B cell (primary cell): ENCODE results near the gene COMT. TPM values are rescaled to one million over a fixed set of nuclear protein-coding genes. Genes with fewer than 3 reads are reported as not detected.

Source experiments
- ATAC-seq: fragments of 200-7000 bp; cut with Tn5 transposase; one replicate; pipeline ENCODE4 v1.10.0; 2021; ENCODE audit warnings: low read depth, mild to moderate bottlenecking, moderate number of reproducible peaks, moderate library complexity
- CTCF ChIA-PET: fragments of 350-600 bp; sonication (Branson Sonifier 250); formaldehyde crosslinking; loops from one replicate; lab custom pipeline; 2021; ENCODE audit warnings: antibody characterized with exemption, inconsistent platforms; lab: Charles Lee
- POLR2A ChIA-PET: fragments of 350-600 bp; sonication (Branson Sonifier 250); formaldehyde crosslinking; loops from one replicate; lab custom pipeline; 2021; ENCODE audit warnings: antibody characterized with exemption; lab: Charles Lee
- DNase-seq: peaks from one replicate; pipeline ENCODE4 v3.0.0; 2013
- H2AFZ ChIP-seq: 2 replicates; pipeline ENCODE4 v1.6.1; 2012; ENCODE audit warnings: mild to moderate bottlenecking, low read depth, low read length; ENCODE audit not compliant: insufficient read depth, poor library complexity, severe bottlenecking
- H3K27ac ChIP-seq, 2 donors: 1 replicate in 1 of 2; 2 replicates in 1 of 2; pipeline ENCODE4 v1.5.1; 2012 to 2013; ENCODE audit warnings: low read length in 2 of 2, mild to moderate bottlenecking in 2 of 2, moderate library complexity in 1 of 2
- H3K27me3 ChIP-seq, 4 experiments: fragments of 200-600 bp in 1 of 4; sonication (generic) in 1 of 4; replicated peaks in 1 of 4; 1 replicate in 2 of 4; 2 replicates in 2 of 4; pipeline versions ENCODE4 v1.6.1 to v1.7.0; 2013 to 2016; ENCODE audit warnings: low read length in 3 of 4, mild to moderate bottlenecking in 2 of 4, mixed read lengths in 1 of 4, moderate library complexity in 1 of 4; ENCODE audit not compliant: insufficient read depth in 4 of 4, control insufficient read depth in 3 of 4; ENCODE audit errors: control extremely low read depth in 1 of 4
- H3K36me3 ChIP-seq, 2 experiments: replicated peaks in 1 of 2; 1 replicate in 1 of 2; 2 replicates in 1 of 2; pipeline versions ENCODE4 v1.6.1 to v1.7.1; 2013; ENCODE audit warnings: low read length in 1 of 2; ENCODE audit not compliant: insufficient read depth in 2 of 2, control insufficient read depth in 1 of 2; ENCODE audit errors: control extremely low read depth in 1 of 2, extremely low read depth in 1 of 2
- H3K4me1 ChIP-seq, 2 donors: fragments of 200-600 bp in 1 of 2; sonication (generic) in 1 of 2; 1 replicate in 1 of 2; 2 replicates in 1 of 2; pipeline versions ENCODE4 v1.5.1 to v1.6.1; 2013 to 2017; ENCODE audit warnings: low read length in 2 of 2; ENCODE audit not compliant: control insufficient read depth in 2 of 2, insufficient read depth in 2 of 2
- H3K4me2 ChIP-seq: replicated peaks from 2 replicates; pipeline ENCODE3; 2012; ENCODE audit warnings: mild to moderate bottlenecking, low read depth, low read length; ENCODE audit not compliant: poor library complexity, severe bottlenecking
- H3K4me3 ChIP-seq, 5 experiments: fragments of 200-600 bp in 1 of 5; sonication (generic) in 1 of 5; 1 replicate in 3 of 5; 2 replicates in 2 of 5; pipeline versions ENCODE4 v1.5.1 to v1.7.0; 2011 to 2016; ENCODE audit warnings: low read length in 4 of 5, mild to moderate bottlenecking in 4 of 5, low read depth in 2 of 5, control low read depth in 1 of 5, moderate library complexity in 1 of 5; ENCODE audit not compliant: insufficient read depth in 1 of 5; ENCODE audit errors: control extremely low read depth in 1 of 5, extremely low read depth in 1 of 5
- H3K79me2 ChIP-seq: fragments of 200-600 bp; sonication (generic); one replicate; pipeline ENCODE4 v1.6.0; 2016; ENCODE audit warnings: low read length; ENCODE audit not compliant: control insufficient read depth, insufficient read depth
- H3K9ac ChIP-seq: fragments of 200-600 bp; sonication (generic); 2 replicates; pipeline ENCODE4 v1.6.1; 2017; ENCODE audit warnings: mild to moderate bottlenecking, low read length, moderate library complexity
- H3K9me3 ChIP-seq, 3 donors: one replicate each; pipeline versions ENCODE4 v1.6.1 to v1.7.1; 2013; ENCODE audit warnings: low read length in 2 of 3; ENCODE audit not compliant: control insufficient read depth in 2 of 3, insufficient read depth in 1 of 3; ENCODE audit errors: control extremely low read depth in 1 of 3
- H4K20me1 ChIP-seq: 2 replicates; pipeline ENCODE4 v1.6.0; 2012; ENCODE audit warnings: mild to moderate bottlenecking, low read length; ENCODE audit not compliant: insufficient read depth, control insufficient read depth, poor library complexity, severe bottlenecking
- H3K27ac Mint-ChIP-seq: one replicate; pipeline ENCODE4 v1.8.0; 2021; ENCODE audit warnings: mixed read lengths
- H3K27me3 Mint-ChIP-seq: one replicate; pipeline ENCODE4 v1.8.0; 2021; ENCODE audit warnings: mixed read lengths
- H3K4me1 Mint-ChIP-seq: one replicate; pipeline ENCODE4 v1.8.0; 2021; ENCODE audit warnings: mixed read lengths
- H3K4me3 Mint-ChIP-seq: one replicate; pipeline ENCODE4 v1.8.0; 2021; ENCODE audit warnings: mixed read lengths
- H3K9me3 Mint-ChIP-seq: one replicate; pipeline ENCODE4 v1.8.0; 2022; ENCODE audit warnings: mixed read lengths; ENCODE audit not compliant: insufficient read depth
- EZH2 ChIP-seq: IDR thresholded peaks from 2 replicates; pipeline ENCODE4 v1.6.1; 2012; ENCODE audit warnings: borderline replicate concordance, low read depth, mild to moderate bottlenecking, moderate library complexity, low read length; ENCODE audit not compliant: insufficient read depth, poor library complexity, severe bottlenecking
- WGBS: methylation state at CpG from one replicate; pipeline ENCODE4 v1.1.5; 2013; ENCODE audit warnings: missing lambda C conversion rate; ENCODE audit not compliant: insufficient coverage; 5-methylcytosine and 5-hydroxymethylcytosine counted together
- intact Hi-C: fragments of 100-400 bp; cut with micrococcal nuclease; formaldehyde crosslinking; loops from one replicate; pipeline ENCODE4 v1.10.0; 2022
- polyA plus RNA-seq: library from polyadenylated mRNA; depleted of rRNA; stranded (reverse); fragments of >200 nt; gene quantifications from 2 replicates; pipeline ENCODE4 v1.2.3, GENCODE V29; 2012
- total RNA-seq, 2 donors: library from RNA; stranded (reverse); fragments of 120-200 nt in 1 of 2; gene quantifications; 1 replicate in 1 of 2; 2 replicates in 1 of 2; pipeline versions ENCODE4 v1.2.3 to v1.2.4, GENCODE V29; 2013 to 2022
- TF ChIP-seq, protein P1 (sequence below): fragments of 200-600 bp; IDR thresholded peaks from one replicate; pipeline ENCODE4 v1.8.0; 2022; ENCODE audit warnings: antibody characterized with exemption, mild to moderate bottlenecking

The COMT gene
- total and polyA plus RNA-seq, 2 donors (not counting 1 experiment from before 2014, with no cell fraction given) = 32.6 to 58.3 TPM

DNA sequence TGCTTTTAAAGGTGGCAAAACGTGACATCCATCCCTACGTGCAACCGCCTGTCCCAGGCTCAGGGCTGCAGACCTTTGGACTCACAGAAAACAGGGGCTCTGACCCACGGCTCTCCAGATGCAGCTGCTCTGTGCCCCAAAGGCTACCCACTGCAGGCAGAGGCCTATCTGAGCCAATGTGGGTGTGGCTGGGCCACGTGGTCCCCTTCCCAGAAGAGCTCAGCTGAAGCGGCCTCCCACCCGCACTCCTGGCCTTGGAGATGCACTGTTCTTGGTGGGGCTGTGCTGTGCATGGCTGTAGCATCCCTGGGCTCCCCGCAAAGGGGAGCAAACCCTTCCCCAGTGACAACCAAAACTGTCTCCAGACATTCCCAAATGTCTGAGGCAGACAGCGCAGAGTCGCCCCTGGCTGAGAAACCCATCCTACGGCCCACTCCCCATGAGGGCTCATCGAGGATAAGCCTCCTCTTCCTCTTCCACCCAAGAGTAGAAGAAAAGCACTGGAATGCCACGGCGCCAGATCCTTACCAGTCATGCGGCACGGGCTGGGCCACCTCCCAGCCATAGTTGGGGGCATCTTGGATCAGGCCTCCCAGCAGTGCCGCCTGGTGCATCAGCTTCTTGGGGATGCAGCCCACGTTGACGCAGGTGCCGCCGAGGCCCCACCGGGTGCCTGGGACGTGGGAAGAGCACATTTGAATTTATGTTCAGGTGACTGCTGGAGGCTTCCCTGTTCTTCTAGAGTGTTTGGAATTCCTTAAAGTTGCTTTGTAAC is 23.1 kb upstream of the COMT start:
- Histone ChIP-seq H3K27ac (no peak overlapping the region), H3K4me1 (no peaks in the 10 kb centered on the region), H3K9ac (no peak overlapping the region), H3K36me3 (peaks cover 4 to 45% of the 10 kb centered on the region in 2 experiments), H3K9me3 (peaks cover 0 to 6% (median 5%) of the 10 kb centered on the region in 3 donors), H3K4me3 (no peak overlapping the region), H4K20me1 (no peaks in the 10 kb centered on the region), H2AFZ (no peak overlapping the region), H3K4me2 (no peak overlapping the region), H3K27me3 (no peaks in the 10 kb centered on the region), H3K79me2 (no peaks in the 10 kb centered on the region)
- DNase-seq = no peak
- Mint-ChIP-seq H3K4me1 (no peaks in the 10 kb centered on the region), H3K9me3 (no peaks in the 10 kb centered on the region), H3K27me3 (no peaks in the 10 kb centered on the region), H3K4me3 (no peak overlapping the region), H3K27ac (no peak overlapping the region)
- intact Hi-C loops = no loop called here
- ChIA-PET CTCF (interaction anchor here (1.0 to 4.1 kb wide), 2 partner anchors 8 to 188 kb away, joined by 3 to 15 read pairs; no protein-coding TSS in a partner anchor), POLR2A (no interaction called here)
- WGBS = 88% methylated on average over 22 of the region's 23 CpGs
- no peak for ATAC-seq
- no peak for TF ChIP-seq EZH2
- TF ChIP-seq, protein P1, sequence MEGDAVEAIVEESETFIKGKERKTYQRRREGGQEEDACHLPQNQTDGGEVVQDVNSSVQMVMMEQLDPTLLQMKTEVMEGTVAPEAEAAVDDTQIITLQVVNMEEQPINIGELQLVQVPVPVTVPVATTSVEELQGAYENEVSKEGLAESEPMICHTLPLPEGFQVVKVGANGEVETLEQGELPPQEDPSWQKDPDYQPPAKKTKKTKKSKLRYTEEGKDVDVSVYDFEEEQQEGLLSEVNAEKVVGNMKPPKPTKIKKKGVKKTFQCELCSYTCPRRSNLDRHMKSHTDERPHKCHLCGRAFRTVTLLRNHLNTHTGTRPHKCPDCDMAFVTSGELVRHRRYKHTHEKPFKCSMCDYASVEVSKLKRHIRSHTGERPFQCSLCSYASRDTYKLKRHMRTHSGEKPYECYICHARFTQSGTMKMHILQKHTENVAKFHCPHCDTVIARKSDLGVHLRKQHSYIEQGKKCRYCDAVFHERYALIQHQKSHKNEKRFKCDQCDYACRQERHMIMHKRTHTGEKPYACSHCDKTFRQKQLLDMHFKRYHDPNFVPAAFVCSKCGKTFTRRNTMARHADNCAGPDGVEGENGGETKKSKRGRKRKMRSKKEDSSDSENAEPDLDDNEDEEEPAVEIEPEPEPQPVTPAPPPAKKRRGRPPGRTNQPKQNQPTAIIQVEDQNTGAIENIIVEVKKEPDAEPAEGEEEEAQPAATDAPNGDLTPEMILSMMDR = no peak

DNA sequence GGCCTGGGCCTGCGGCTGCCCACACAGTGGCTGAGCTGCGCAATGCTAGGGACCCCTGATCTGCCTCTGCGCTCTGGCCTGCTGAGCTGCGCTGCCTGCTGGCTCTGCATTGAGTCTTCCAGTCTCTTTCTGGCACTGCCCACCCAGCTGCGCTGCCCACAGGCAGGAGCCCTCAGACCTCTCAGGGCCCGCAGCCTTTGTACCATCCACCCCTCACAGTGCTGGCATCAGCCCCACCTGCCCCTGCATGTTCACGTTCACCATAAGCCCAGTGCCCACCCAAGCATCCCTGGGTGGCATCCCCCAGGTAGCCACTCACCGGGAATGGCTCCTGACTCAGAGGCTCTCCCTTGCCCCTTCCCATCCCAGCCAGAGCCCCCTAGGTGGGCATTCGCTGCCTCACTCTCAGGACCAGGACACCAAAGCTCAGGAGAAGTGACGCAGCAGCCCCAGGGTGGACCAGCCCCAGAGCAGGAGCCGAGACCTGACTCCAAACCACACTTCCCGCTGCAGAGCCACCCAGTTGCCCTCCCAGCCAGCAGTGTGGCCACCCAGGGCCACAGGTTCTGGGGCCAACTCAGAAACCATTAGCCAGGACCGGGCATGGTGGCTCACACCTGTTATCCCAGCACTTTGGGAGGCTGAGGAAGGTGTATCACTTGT is 21.7 kb upstream of the COMT start:
- Histone ChIP-seq H3K4me3 (no peak overlapping the region), H3K36me3 (peaks cover under 1 to 32% of the 10 kb centered on the region in 2 experiments), H4K20me1 (no peaks in the 10 kb centered on the region), H2AFZ (no peak overlapping the region), H3K9me3 (peaks cover 0 to 4% (median 0%) of the 10 kb centered on the region in 3 donors), H3K4me1 (no peaks in the 10 kb centered on the region), H3K27me3 (no peaks in the 10 kb centered on the region), H3K4me2 (no peak overlapping the region), H3K79me2 (no peaks in the 10 kb centered on the region), H3K27ac (no peak overlapping the region), H3K9ac (no peak overlapping the region)
- WGBS = 98% methylated on average over 12 of the region's 13 CpGs
- Mint-ChIP-seq H3K4me1 (no peaks in the 10 kb centered on the region), H3K27ac (no peak overlapping the region), H3K9me3 (no peaks in the 10 kb centered on the region), H3K27me3 (no peaks in the 10 kb centered on the region), H3K4me3 (no peak overlapping the region)
- POLR2A ChIA-PET = no interaction called here
- TF ChIP-seq, protein P1 = no peak
- no peak for TF ChIP-seq EZH2
- DNase-seq (no peak), ATAC-seq (no peak)
- intact Hi-C loops = no loop called here
- CTCF ChIA-PET = interaction anchor here (1.7 kb wide), 1 partner anchor 10 kb away, joined by 5 read pairs; no protein-coding TSS in a partner anchor
